HepG2 (cell line): ENCODE measurements around the gene KLHL7. TPM values are rescaled to one million over a fixed set of nuclear protein-coding genes. Genes with fewer than 3 reads are reported as not detected.

ENCODE experiments used
- SP2 ChIP-seq: sonication (generic); formaldehyde crosslinking; IDR thresholded peaks from 2 replicates; pipeline ENCODE4 v1.5.1; 2020; ENCODE audit warnings: mild to moderate bottlenecking, missing genetic modification reagents
- ZMYM2 ChIP-seq: sonication (generic); formaldehyde crosslinking; IDR thresholded peaks from 2 replicates; pipeline ENCODE4 v1.8.0; 2022; ENCODE audit warnings: mild to moderate bottlenecking, missing genetic modification reagents
- ZMYM4 ChIP-seq: sonication (generic); formaldehyde crosslinking; IDR thresholded peaks from 2 replicates; pipeline ENCODE4 v1.8.1; 2023; ENCODE audit warnings: mild to moderate bottlenecking, missing genetic modification reagents
- ZNF331 ChIP-seq: sonication (generic); formaldehyde crosslinking; IDR thresholded peaks from 2 replicates; pipeline ENCODE4 v1.4.0; 2020; ENCODE audit warnings: missing genetic modification reagents
- polyA plus RNA-seq, 8 experiments: library from polyadenylated mRNA; depleted of rRNA in 3 of 8; stranded (reverse) in 7 of 8; unstranded in 1 of 8; fragments of >200 nt; fragmentation: Illumina TruSeq in 4 of 8; extraction: Trizol in 4 of 8; gene quantifications; 2 replicates each; pipeline versions ENCODE4 v1.2.1 to v1.2.3, GENCODE V29; 2011 to 2016; ENCODE audit warnings: low read depth in 4 of 8, missing spikeins in 1 of 8, mixed read lengths in 1 of 8; ENCODE audit not compliant: insufficient read depth in 1 of 8
- total RNA-seq, 5 experiments: library from RNA; depleted of rRNA; stranded (reverse); fragments of >200 nt; fragmentation: Illumina TruSeq; extraction: Trizol; gene quantifications; 2 replicates each; pipeline ENCODE4 v1.2.3, GENCODE V29; 2016; ENCODE audit warnings: low read depth in 1 of 5
- TF ChIP-seq, protein P1 (sequence below): sonication (generic); formaldehyde crosslinking; IDR thresholded peaks from 2 replicates; pipeline ENCODE4 v1.4.0; 2020; ENCODE audit warnings: missing genetic modification reagents
- TF ChIP-seq, protein P2 (sequence below): sonication (generic); formaldehyde crosslinking; IDR thresholded peaks from 2 replicates; pipeline ENCODE4 v1.5.0; 2020; ENCODE audit warnings: missing genetic modification reagents
- TF ChIP-seq, protein P3 (sequence below): fragments of 450-650 bp; IDR thresholded peaks from 2 replicates; pipeline ENCODE4 v1.6.1; 2017
- TF ChIP-seq, protein P4 (sequence below): sonication (generic); formaldehyde crosslinking; IDR thresholded peaks from 2 replicates; pipeline ENCODE4 v1.5.0; 2020; ENCODE audit warnings: mild to moderate bottlenecking, low read depth, missing genetic modification reagents, borderline replicate concordance
- TF ChIP-seq, protein P5 (sequence below): sonication (generic); formaldehyde crosslinking; conservative IDR thresholded peaks from 2 replicates; pipeline ENCODE4 v1.5.0; 2020; ENCODE audit warnings: missing genetic modification reagents

The KLHL7 gene
- total and polyA plus RNA-seq, 2 of the 13 experiments (the other 11 are each of a cell fraction or from before 2014, with no cell fraction given), result 16.2 to 34.4 TPM

DNA sequence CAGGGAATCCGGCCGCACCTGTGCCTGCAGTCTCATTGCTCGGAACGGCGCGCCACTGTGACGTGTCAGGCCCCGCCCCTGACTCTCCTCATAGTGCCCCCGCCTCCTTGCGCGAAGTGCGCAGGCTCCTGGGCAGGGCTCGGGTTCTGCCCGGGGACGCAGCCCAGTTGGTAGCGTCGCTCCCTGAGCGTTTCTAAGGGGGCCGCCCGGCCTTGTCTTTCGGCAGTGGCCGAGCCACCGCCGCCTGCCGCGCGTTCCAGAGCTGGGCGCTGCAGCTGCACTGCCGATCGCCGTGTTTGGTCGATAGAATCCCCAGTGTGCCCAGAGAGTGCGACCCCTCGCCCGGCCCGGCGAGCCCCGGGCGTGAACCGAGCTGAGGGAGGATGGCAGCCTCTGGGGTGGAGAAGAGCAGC is at the start of gene KLHL7 (continued):
- TF ChIP-seq, protein P1, sequence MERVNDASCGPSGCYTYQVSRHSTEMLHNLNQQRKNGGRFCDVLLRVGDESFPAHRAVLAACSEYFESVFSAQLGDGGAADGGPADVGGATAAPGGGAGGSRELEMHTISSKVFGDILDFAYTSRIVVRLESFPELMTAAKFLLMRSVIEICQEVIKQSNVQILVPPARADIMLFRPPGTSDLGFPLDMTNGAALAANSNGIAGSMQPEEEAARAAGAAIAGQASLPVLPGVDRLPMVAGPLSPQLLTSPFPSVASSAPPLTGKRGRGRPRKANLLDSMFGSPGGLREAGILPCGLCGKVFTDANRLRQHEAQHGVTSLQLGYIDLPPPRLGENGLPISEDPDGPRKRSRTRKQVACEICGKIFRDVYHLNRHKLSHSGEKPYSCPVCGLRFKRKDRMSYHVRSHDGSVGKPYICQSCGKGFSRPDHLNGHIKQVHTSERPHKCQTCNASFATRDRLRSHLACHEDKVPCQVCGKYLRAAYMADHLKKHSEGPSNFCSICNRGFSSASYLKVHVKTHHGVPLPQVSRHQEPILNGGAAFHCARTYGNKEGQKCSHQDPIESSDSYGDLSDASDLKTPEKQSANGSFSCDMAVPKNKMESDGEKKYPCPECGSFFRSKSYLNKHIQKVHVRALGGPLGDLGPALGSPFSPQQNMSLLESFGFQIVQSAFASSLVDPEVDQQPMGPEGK (CRISPR knock-in tag), result peak; percentile 31; the same call in 1 of the 2 replicates
- no peak for TF ChIP-seq ZMYM2 (CRISPR knock-in tag)
- TF ChIP-seq, protein P2, sequence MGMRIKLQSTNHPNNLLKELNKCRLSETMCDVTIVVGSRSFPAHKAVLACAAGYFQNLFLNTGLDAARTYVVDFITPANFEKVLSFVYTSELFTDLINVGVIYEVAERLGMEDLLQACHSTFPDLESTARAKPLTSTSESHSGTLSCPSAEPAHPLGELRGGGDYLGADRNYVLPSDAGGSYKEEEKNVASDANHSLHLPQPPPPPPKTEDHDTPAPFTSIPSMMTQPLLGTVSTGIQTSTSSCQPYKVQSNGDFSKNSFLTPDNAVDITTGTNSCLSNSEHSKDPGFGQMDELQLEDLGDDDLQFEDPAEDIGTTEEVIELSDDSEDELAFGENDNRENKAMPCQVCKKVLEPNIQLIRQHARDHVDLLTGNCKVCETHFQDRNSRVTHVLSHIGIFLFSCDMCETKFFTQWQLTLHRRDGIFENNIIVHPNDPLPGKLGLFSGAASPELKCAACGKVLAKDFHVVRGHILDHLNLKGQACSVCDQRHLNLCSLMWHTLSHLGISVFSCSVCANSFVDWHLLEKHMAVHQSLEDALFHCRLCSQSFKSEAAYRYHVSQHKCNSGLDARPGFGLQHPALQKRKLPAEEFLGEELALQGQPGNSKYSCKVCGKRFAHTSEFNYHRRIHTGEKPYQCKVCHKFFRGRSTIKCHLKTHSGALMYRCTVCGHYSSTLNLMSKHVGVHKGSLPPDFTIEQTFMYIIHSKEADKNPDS (CRISPR knock-in tag), result peak; percentile 84; the same call in 1 of the 2 replicates
- TF ChIP-seq SP2 (CRISPR knock-in tag), result no peak
- peak; percentile 90 for TF ChIP-seq ZMYM4 (CRISPR knock-in tag)
- TF ChIP-seq, protein P3, sequence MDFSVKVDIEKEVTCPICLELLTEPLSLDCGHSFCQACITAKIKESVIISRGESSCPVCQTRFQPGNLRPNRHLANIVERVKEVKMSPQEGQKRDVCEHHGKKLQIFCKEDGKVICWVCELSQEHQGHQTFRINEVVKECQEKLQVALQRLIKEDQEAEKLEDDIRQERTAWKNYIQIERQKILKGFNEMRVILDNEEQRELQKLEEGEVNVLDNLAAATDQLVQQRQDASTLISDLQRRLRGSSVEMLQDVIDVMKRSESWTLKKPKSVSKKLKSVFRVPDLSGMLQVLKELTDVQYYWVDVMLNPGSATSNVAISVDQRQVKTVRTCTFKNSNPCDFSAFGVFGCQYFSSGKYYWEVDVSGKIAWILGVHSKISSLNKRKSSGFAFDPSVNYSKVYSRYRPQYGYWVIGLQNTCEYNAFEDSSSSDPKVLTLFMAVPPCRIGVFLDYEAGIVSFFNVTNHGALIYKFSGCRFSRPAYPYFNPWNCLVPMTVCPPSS, result no peak
- TF ChIP-seq, protein P4, sequence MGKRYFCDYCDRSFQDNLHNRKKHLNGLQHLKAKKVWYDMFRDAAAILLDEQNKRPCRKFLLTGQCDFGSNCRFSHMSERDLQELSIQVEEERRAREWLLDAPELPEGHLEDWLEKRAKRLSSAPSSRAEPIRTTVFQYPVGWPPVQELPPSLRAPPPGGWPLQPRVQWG (CRISPR knock-in tag), result no peak
- TF ChIP-seq ZNF331 (CRISPR knock-in tag), result 0 out of 2 replicates have a peak, but pooled peaks have one; percentile 46
- TF ChIP-seq, protein P5, sequence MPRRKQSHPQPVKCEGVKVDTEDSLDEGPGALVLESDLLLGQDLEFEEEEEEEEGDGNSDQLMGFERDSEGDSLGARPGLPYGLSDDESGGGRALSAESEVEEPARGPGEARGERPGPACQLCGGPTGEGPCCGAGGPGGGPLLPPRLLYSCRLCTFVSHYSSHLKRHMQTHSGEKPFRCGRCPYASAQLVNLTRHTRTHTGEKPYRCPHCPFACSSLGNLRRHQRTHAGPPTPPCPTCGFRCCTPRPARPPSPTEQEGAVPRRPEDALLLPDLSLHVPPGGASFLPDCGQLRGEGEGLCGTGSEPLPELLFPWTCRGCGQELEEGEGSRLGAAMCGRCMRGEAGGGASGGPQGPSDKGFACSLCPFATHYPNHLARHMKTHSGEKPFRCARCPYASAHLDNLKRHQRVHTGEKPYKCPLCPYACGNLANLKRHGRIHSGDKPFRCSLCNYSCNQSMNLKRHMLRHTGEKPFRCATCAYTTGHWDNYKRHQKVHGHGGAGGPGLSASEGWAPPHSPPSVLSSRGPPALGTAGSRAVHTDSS (CRISPR knock-in tag), result no peak
